Measurements from ENCODE around the gene PLEKHG4B. TPM values are rescaled to one million over a fixed set of nuclear protein-coding genes. Genes with fewer than 3 reads are reported as not detected.
"Not testable (repeated sequence)": the region's sequence is repeated elsewhere in the genome, so short reads cannot be mapped to it uniquely, and the experiment has no call there.

The PLEKHG4B gene
- total RNA-seq, 1 experiment from 2014 or later = 44.3 TPM

GRCh38 chr5:102411-103043 lies 10.6 kb downstream of the PLEKHG4B start:
- Mint-ChIP-seq H3K4me1 (peaks cover 46 to 48% of the 10 kb centered on the region in 2 experiments), H3K27me3 (ENCODE audit: low read depth) (no peaks in the 10 kb centered on the region), H3K36me3 (ENCODE audit: insufficient read depth in 1 of 3, low read depth in 3 of 3) (peaks cover 2 to 43% (median 16%) of the 10 kb centered on the region in 3 experiments; a peak in 6 of 7 replicates), H3K9me3 (peaks cover 0 to 17% of the 10 kb centered on the region in 2 experiments; a peak in 3 of 5 replicates), H3K4me3 (no peak overlapping the region; a peak in 1 of 5 replicates), H3K27ac (peak overlapping the region in 2 of 3 experiments; percentile 40 to 89; a peak in 2 of 7 replicates)
- peaks cover 7% of the 10 kb centered on the region for H3K4me1 ChIP-seq (ENCODE audit: insufficient read depth, low read length)
- H3K4ac ChIP-seq (ENCODE audit: low read depth, low read length) = no peak overlapping the region
- no peak overlapping the region for H2AK5ac ChIP-seq (ENCODE audit: insufficient read length, low read length)
- H4K8ac ChIP-seq (replicated peaks; ENCODE audit: insufficient read length, low read depth, low read length) = no peak overlapping the region
- no peak overlapping the region for H3K4me2 ChIP-seq (ENCODE audit: insufficient read depth, insufficient read length, low read length)
- DNase-seq = no peak
- no peak overlapping the region for H2BK15ac ChIP-seq (ENCODE audit: low read depth, low read length)
- no peak overlapping the region for H3T11ph ChIP-seq (ENCODE audit: low read length)
- H3K79me2 ChIP-seq (ENCODE audit: insufficient read depth, low read length) = peaks cover 6% of the 10 kb centered on the region; the same call in 1 of the 2 replicates
- H3K23ac ChIP-seq (ENCODE audit: insufficient read length, low read depth, low read length) = no peak overlapping the region
- no peak overlapping the region for H2AFZ ChIP-seq (ENCODE audit: low read length)
- no peak overlapping the region for H2BK12ac ChIP-seq (ENCODE audit: insufficient read length, low read depth, low read length)
- WGBS (ENCODE audit: extremely low coverage, insufficient read length, low lambda C conversion rate) = no CpG with 5 or more reads among the region's 15 CpGs
- H3K23me2 ChIP-seq (ENCODE audit: insufficient read length, low read depth, low read length, poor library complexity, severe bottlenecking) = no peaks in the 10 kb centered on the region
- no peak overlapping the region for H2BK5ac ChIP-seq (ENCODE audit: insufficient read length, low read length)
- no peak overlapping the region for H4K91ac ChIP-seq (ENCODE audit: insufficient read length, low read depth, low read length)
- no peak overlapping the region for H2BK120ac ChIP-seq (ENCODE audit: low read depth, low read length, poor library complexity, severe bottlenecking)
- H3K14ac ChIP-seq (ENCODE audit: insufficient read depth, low read length) = no peak overlapping the region
- TF ChIP-seq CTCF (conservative IDR thresholded peaks at IDR 0.05) = no peak
- no peak overlapping the region for H3K27ac ChIP-seq (ENCODE audit: insufficient read length, low read depth, low read length)
- no peak overlapping the region for H4K5ac ChIP-seq (ENCODE audit: insufficient read length, low read depth, low read length)
- H3K79me1 ChIP-seq (ENCODE audit: insufficient read depth, low read depth, low read length, poor library complexity, severe bottlenecking) = peaks cover 5% of the 10 kb centered on the region
- no peak overlapping the region for H2BK20ac ChIP-seq (ENCODE audit: low read depth, low read length, poor library complexity, severe bottlenecking)
- no peak overlapping the region for H3K18ac ChIP-seq (ENCODE audit: insufficient read length, low read depth, low read length)
- H3K27me3 ChIP-seq (ENCODE audit: insufficient read depth, low read length) = no peaks in the 10 kb centered on the region
- H4K20me1 ChIP-seq (ENCODE audit: control insufficient read depth, insufficient read depth, insufficient read length) = no peaks in the 10 kb centered on the region
- no peaks in the 10 kb centered on the region for H3K9me3 ChIP-seq (ENCODE audit: control insufficient read depth, low read depth, low read length)
- H3K9ac ChIP-seq (ENCODE audit: extremely low read depth, insufficient read length, low read length) = no peak overlapping the region
- H3K56ac ChIP-seq (ENCODE audit: insufficient read length, low read depth, low read length) = no peak overlapping the region

- H3K9me3 ChIP-seq (ENCODE audit: control insufficient read depth, low read depth, low read length); H3K18ac ChIP-seq (ENCODE audit: insufficient read length, low read depth, low read length); H2BK20ac ChIP-seq (ENCODE audit: low read depth, low read length, poor library complexity, severe bottlenecking); H3K27me3 ChIP-seq (ENCODE audit: insufficient read depth, low read length); H3K23me2 ChIP-seq (ENCODE audit: insufficient read length, low read depth, low read length, poor library complexity, severe bottlenecking); H2AFZ ChIP-seq (ENCODE audit: low read length); H4K20me1 ChIP-seq (ENCODE audit: control insufficient read depth, insufficient read depth, insufficient read length); H2BK15ac ChIP-seq (ENCODE audit: low read depth, low read length); H3K4me3 Mint-ChIP-seq; H4K8ac ChIP-seq (replicated peaks; ENCODE audit: insufficient read length, low read depth, low read length); H2BK12ac ChIP-seq (ENCODE audit: insufficient read length, low read depth, low read length); H3K9ac ChIP-seq (ENCODE audit: extremely low read depth, insufficient read length, low read length); H2BK120ac ChIP-seq (ENCODE audit: low read depth, low read length, poor library complexity, severe bottlenecking); H3K27me3 Mint-ChIP-seq (ENCODE audit: low read depth); H4K5ac ChIP-seq (ENCODE audit: insufficient read length, low read depth, low read length); H3K14ac ChIP-seq (ENCODE audit: insufficient read depth, low read length); H3K23ac ChIP-seq (ENCODE audit: insufficient read length, low read depth, low read length); DNase-seq; H4K91ac ChIP-seq (ENCODE audit: insufficient read length, low read depth, low read length); H3K79me2 ChIP-seq (ENCODE audit: insufficient read depth, low read length); H3K27ac ChIP-seq (ENCODE audit: insufficient read length, low read depth, low read length); H3K4me2 ChIP-seq (ENCODE audit: insufficient read depth, insufficient read length, low read length); H3K4ac ChIP-seq (ENCODE audit: low read depth, low read length); H3T11ph ChIP-seq (ENCODE audit: low read length); H3K4me1 ChIP-seq (ENCODE audit: insufficient read depth, low read length); H2AK5ac ChIP-seq (ENCODE audit: insufficient read length, low read length); H3K79me1 ChIP-seq (ENCODE audit: insufficient read depth, low read depth, low read length, poor library complexity, severe bottlenecking); H3K56ac ChIP-seq (ENCODE audit: insufficient read length, low read depth, low read length); H2BK5ac ChIP-seq (ENCODE audit: insufficient read length, low read length): not testable (repeated sequence)
- no CpG with 5 or more reads among the region's 9 CpGs for WGBS (ENCODE audit: extremely low coverage, insufficient read length, low lambda C conversion rate)
- H3K9me3 Mint-ChIP-seq = peaks cover 0 to 10% of the 10 kb centered on the region in 2 experiments; a peak in 2 of 5 replicates
- H3K4me1 Mint-ChIP-seq = peaks cover 50 to 53% of the 10 kb centered on the region in 2 experiments
- H3K36me3 Mint-ChIP-seq (ENCODE audit: insufficient read depth in 1 of 3, low read depth in 3 of 3) = peaks cover 2 to 42% (median 9%) of the 10 kb centered on the region in 3 experiments; a peak in 6 of 7 replicates
- peak overlapping the region in 2 of 3 experiments; percentile 67 to 71; a peak in 2 of 7 replicates for H3K27ac Mint-ChIP-seq
Observed at GRCh38 chr5:104106-104505, 12.1 kb downstream of the PLEKHG4B start.

All from H9 (cell line).